ENCODE data around the gene ZC3H18. TPM values are rescaled to one million over a fixed set of nuclear protein-coding genes. Genes with fewer than 3 reads are reported as not detected.

The ZC3H18 gene
- total RNA-seq, 6 experiments from 2014 or later, result 37.9 to 49.3 (median 42.8) TPM

DNA sequence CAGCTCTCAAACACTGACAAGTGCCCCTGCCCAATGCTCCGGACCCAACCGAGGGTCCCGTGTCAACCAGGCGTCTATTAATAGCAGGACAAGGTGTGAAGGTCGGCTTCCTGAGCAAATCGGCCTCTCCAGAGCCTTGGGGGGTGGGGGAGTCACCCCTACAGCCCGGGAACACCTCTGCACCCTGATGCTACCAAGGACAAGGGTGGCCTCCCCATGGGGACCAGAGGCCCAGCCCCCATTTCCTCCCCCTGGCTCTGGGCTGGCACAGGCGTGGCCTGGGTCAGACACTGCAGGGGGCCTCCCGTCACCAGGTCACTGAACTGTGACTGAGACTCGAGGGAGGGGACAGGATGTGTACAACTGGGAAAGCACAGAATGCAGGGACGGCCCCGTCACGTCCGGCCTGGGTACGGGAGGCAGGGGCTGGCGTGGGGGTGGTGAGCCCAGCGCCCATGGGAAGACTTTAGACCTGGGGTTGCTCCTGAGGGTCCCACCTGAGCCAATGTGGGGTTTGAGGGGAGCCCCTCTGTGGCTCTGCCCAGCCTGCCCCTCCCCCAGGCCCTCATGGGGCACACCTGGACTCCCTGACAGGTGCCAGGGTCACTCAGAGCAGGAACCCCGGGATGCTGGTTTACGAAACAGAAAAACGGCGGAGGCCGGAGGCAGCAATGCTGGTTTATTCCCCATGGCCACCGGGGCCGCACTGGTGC, 81.2 kb downstream of the ZC3H18 start:
- Mint-ChIP-seq H3K9me3 (no peaks in the 10 kb centered on the region), H3K27me3 (ENCODE audit: insufficient read depth) (no peaks in the 10 kb centered on the region), H3K27ac (no peak overlapping the region), H3K4me3 (peak overlapping the region; percentile 85), H3K36me3 (ENCODE audit: low read depth) (no peaks in the 10 kb centered on the region; the same call in 1 of the 2 replicates), H3K4me1 (ENCODE audit: low read depth) (no peaks in the 10 kb centered on the region)
- DNase-seq, result no peak
- TF ChIP-seq, protein P1, sequence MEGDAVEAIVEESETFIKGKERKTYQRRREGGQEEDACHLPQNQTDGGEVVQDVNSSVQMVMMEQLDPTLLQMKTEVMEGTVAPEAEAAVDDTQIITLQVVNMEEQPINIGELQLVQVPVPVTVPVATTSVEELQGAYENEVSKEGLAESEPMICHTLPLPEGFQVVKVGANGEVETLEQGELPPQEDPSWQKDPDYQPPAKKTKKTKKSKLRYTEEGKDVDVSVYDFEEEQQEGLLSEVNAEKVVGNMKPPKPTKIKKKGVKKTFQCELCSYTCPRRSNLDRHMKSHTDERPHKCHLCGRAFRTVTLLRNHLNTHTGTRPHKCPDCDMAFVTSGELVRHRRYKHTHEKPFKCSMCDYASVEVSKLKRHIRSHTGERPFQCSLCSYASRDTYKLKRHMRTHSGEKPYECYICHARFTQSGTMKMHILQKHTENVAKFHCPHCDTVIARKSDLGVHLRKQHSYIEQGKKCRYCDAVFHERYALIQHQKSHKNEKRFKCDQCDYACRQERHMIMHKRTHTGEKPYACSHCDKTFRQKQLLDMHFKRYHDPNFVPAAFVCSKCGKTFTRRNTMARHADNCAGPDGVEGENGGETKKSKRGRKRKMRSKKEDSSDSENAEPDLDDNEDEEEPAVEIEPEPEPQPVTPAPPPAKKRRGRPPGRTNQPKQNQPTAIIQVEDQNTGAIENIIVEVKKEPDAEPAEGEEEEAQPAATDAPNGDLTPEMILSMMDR (IDR thresholded peaks at IDR 0.05), result no peak

DNA sequence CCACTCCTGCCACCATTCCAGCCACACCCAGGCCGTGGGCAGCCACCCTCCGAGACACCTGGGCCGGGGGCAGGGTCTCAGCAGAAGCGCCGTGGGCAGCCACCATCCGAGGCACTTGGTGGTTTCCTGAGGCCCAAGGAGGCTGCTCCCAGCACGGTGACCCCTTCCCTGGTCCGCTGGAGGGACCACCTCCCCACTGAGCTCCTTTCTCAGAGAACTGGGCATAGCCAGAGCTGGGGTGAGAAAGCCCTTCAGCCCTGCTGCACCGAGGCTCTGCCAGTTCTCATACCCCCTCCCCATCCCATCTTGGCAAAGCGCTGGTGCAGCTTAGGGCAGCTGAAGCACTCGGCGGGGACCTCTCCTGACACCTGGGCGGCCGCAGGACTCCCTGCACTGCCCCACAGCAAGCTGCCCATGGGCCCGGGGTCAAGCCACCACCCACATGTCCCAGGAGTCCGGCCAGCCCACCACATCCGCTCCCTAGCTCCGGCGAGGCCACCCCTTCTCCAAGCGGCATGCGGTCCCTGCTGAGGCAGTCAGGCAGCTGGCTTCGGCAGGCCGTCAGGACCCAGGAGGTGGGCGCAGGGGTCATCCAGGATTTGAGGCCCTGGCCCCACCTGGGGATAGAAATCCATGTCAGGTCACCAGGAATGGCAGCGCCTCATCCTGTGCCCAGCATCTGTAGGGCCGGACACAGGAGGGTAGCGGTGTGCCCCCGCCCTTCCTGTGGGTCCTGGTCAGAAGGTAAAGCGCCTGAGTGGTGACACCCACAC, 82.0 kb downstream of the ZC3H18 start:
- Mint-ChIP-seq H3K4me1 (ENCODE audit: low read depth) (no peaks in the 10 kb centered on the region), H3K27me3 (ENCODE audit: insufficient read depth) (no peaks in the 10 kb centered on the region), H3K9me3 (no peaks in the 10 kb centered on the region), H3K36me3 (ENCODE audit: low read depth) (no peaks in the 10 kb centered on the region; the same call in 1 of the 2 replicates), H3K27ac (no peak overlapping the region), H3K4me3 (no peak overlapping the region)
- TF ChIP-seq, protein P1 (IDR thresholded peaks at IDR 0.05), result no peak
- no peak for DNase-seq

DNA sequence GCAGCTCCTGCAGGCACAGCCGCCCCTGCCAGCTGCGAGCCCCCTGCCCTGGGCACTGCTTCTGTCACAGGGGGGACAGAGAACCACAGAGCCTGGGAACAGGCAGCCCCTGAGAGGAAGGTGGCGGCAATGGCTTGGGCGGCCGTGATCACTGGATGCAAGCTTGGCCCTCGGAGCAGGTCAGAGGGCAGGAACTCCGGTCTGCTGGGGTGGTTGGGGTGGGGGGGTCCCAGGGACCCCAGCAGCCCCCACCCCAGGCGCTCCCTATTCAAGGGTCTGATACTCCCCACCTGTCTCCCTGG, 82.5 kb downstream of the ZC3H18 start:
- Mint-ChIP-seq H3K27me3 (ENCODE audit: insufficient read depth) (no peaks in the 10 kb centered on the region), H3K9me3 (no peaks in the 10 kb centered on the region), H3K4me1 (ENCODE audit: low read depth) (no peaks in the 10 kb centered on the region), H3K36me3 (ENCODE audit: low read depth) (no peaks in the 10 kb centered on the region; the same call in 1 of the 2 replicates), H3K4me3 (no peak overlapping the region), H3K27ac (no peak overlapping the region)
- no peak for DNase-seq
- TF ChIP-seq, protein P1 (IDR thresholded peaks at IDR 0.05), result no peak

DNA sequence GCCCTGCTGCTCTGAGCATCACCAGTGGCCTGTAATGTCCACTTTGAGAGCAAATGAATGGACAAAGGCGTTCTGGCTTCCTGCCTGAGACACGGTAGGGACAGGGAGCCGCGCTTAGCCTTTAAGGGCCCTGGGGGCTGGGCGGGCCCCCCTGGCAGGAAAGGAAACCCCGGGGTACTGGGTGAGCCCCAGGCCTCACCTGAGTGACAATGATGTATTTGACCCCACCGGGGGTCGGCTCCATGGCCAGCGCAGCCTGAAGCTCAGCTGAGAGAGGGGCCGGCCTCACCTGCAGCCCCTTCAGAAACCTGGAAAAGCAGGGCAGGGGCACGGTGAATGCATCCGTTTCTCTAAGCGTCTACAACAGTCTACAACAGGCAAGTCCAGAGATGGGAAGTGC, 82.9 kb downstream of the ZC3H18 start:
- H3K4me1 Mint-ChIP-seq (ENCODE audit: low read depth), result no peaks in the 10 kb centered on the region
- H3K36me3 Mint-ChIP-seq (ENCODE audit: low read depth), result no peaks in the 10 kb centered on the region; the same call in 1 of the 2 replicates
- no peaks in the 10 kb centered on the region for H3K9me3 Mint-ChIP-seq
- TF ChIP-seq, protein P1 (IDR thresholded peaks at IDR 0.05), result no peak
- H3K27me3 Mint-ChIP-seq (ENCODE audit: insufficient read depth), result no peaks in the 10 kb centered on the region
- no peak overlapping the region for H3K4me3 Mint-ChIP-seq
- H3K27ac Mint-ChIP-seq, result no peak overlapping the region
- no peak for DNase-seq

DNA sequence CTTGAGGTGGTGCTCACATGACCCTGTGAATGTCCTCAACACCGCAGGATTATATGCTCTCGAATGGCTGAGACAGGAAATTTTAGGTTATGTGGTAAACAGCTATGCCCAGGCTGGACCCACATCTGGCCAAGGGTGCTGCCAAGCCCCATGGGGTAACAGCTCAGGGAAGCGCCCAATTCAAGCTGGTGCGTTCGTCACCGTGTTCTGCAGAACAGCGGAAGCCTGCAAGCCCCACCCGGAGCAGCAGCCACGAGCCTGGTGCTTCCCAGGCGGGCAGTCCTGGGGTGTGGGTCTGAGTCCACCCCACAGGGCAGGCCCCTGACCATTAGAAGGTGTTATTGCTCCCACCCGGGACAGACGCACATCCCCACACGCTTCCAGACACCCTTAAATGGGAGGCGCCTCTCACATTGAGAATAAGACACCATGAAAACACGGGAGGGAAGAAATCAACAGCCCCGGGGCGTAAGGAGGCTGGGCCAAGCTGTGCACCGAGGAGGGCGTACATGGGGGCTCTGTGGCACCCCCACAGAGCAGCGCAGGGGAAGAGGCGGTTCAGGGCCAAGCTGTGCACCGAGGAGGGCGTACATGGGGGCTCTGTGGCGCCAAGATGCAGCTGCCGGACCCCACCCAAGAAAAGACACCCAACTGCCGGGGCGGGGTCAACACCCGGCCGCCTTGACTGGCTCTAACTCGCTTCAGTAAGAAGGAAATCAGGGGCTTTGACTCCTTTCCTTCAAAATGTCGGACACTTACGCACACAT, 83.6 kb downstream of the ZC3H18 start:
- DNase-seq, result no peak
- no peak overlapping the region for H3K4me3 Mint-ChIP-seq
- TF ChIP-seq, protein P1 (IDR thresholded peaks at IDR 0.05), result no peak
- no peaks in the 10 kb centered on the region for H3K4me1 Mint-ChIP-seq (ENCODE audit: low read depth)
- H3K9me3 Mint-ChIP-seq, result no peaks in the 10 kb centered on the region
- H3K27ac Mint-ChIP-seq, result no peak overlapping the region
- H3K36me3 Mint-ChIP-seq (ENCODE audit: low read depth), result no peaks in the 10 kb centered on the region; the same call in 1 of the 2 replicates
- H3K27me3 Mint-ChIP-seq (ENCODE audit: insufficient read depth), result no peaks in the 10 kb centered on the region
